ENCODE data around the gene RGS8. TPM values are rescaled to one million over a fixed set of nuclear protein-coding genes. Genes with fewer than 3 reads are reported as not detected.

RGS8 gene
- total and polyA plus RNA-seq, 5 donors from 2014 or later: not detected

- H3K4me1 ChIP-seq (ENCODE audit: control insufficient read depth, insufficient read depth, low read length, poor library complexity, severe bottlenecking): no peaks in the 10 kb centered on the region
- no peak overlapping the region for H3K27ac Mint-ChIP-seq
- no peak overlapping the region for H3K4me3 ChIP-seq (ENCODE audit: low read depth, low read length)
- no peak for ATAC-seq (ENCODE audit: low read depth in 2 of 2)
- no peaks in the 10 kb centered on the region for H3K9me3 Mint-ChIP-seq
- H3K36me3 ChIP-seq (ENCODE audit: control insufficient read depth, insufficient read depth, low read length): no peaks in the 10 kb centered on the region
- peaks cover under 1% of the 10 kb centered on the region for H3K27me3 ChIP-seq (ENCODE audit: control insufficient read depth, insufficient read depth, low read length)
- DNase-seq: no peak
- H3K27ac ChIP-seq (ENCODE audit: insufficient read depth, low read length, poor library complexity, severe bottlenecking): no peak overlapping the region
- H3K4me3 Mint-ChIP-seq: no peak overlapping the region
- peaks cover 0 to 6% (median 0%) of the 10 kb centered on the region in 4 donors for H3K4me1 Mint-ChIP-seq
- H3K27me3 Mint-ChIP-seq: peaks cover 19% of the 10 kb centered on the region
- H3K9me3 ChIP-seq (ENCODE audit: control insufficient read depth in 2 of 2, low read length in 2 of 2): no peaks in the 10 kb centered on the region
- no peaks in the 10 kb centered on the region for H3K36me3 Mint-ChIP-seq
Observed at GRCh38 chr1:182677397-182678098, 6.8 kb downstream of the RGS8 start.

- no peaks in the 10 kb centered on the region for H3K4me1 ChIP-seq (ENCODE audit: control insufficient read depth, insufficient read depth, low read length, poor library complexity, severe bottlenecking)
- no peak for ATAC-seq (ENCODE audit: low read depth in 2 of 2)
- Mint-ChIP-seq H3K27me3 (peaks cover 22% of the 10 kb centered on the region), H3K4me3 (no peak overlapping the region), H3K9me3 (no peaks in the 10 kb centered on the region), H3K27ac (no peak overlapping the region), H3K4me1 (peaks cover 0 to 6% (median 0%) of the 10 kb centered on the region in 4 donors), H3K36me3 (no peaks in the 10 kb centered on the region)
- H3K4me3 ChIP-seq (ENCODE audit: low read depth, low read length): no peak overlapping the region
- DNase-seq: no peak
- H3K9me3 ChIP-seq (ENCODE audit: control insufficient read depth in 2 of 2, low read length in 2 of 2): no peaks in the 10 kb centered on the region
- no peak overlapping the region for H3K27ac ChIP-seq (ENCODE audit: insufficient read depth, low read length, poor library complexity, severe bottlenecking)
- peaks cover 5% of the 10 kb centered on the region for H3K27me3 ChIP-seq (ENCODE audit: control insufficient read depth, insufficient read depth, low read length)
- no peaks in the 10 kb centered on the region for H3K36me3 ChIP-seq (ENCODE audit: control insufficient read depth, insufficient read depth, low read length)
Observed at GRCh38 chr1:182676274-182676673, 8.1 kb downstream of the RGS8 start.

GRCh38 chr1:182674346-182675246 lies 9.8 kb downstream of the RGS8 start:
- DNase-seq (no peak), ATAC-seq (ENCODE audit: low read depth in 2 of 2) (no peak)
- Histone ChIP-seq H3K9me3 (ENCODE audit: control insufficient read depth in 2 of 2, low read length in 2 of 2) (no peaks in the 10 kb centered on the region), H3K27ac (ENCODE audit: insufficient read depth, low read length, poor library complexity, severe bottlenecking) (no peak overlapping the region), H3K27me3 (ENCODE audit: control insufficient read depth, insufficient read depth, low read length) (peaks cover 5% of the 10 kb centered on the region), H3K4me1 (ENCODE audit: control insufficient read depth, insufficient read depth, low read length, poor library complexity, severe bottlenecking) (no peaks in the 10 kb centered on the region), H3K4me3 (ENCODE audit: low read depth, low read length) (no peak overlapping the region), H3K36me3 (ENCODE audit: control insufficient read depth, insufficient read depth, low read length) (no peaks in the 10 kb centered on the region)
- Mint-ChIP-seq H3K27ac (peak overlapping the region in 1 of 3 donors; percentile 5), H3K27me3 (peaks cover 26% of the 10 kb centered on the region), H3K36me3 (no peaks in the 10 kb centered on the region), H3K4me3 (no peak overlapping the region), H3K4me1 (peaks cover 0 to 3% (median 0%) of the 10 kb centered on the region in 4 donors), H3K9me3 (no peaks in the 10 kb centered on the region)

- Histone ChIP-seq H3K4me1 (ENCODE audit: control insufficient read depth, insufficient read depth, low read length, poor library complexity, severe bottlenecking) (no peaks in the 10 kb centered on the region), H3K9me3 (ENCODE audit: control insufficient read depth in 2 of 2, low read length in 2 of 2) (no peaks in the 10 kb centered on the region), H3K4me3 (ENCODE audit: low read depth, low read length) (no peak overlapping the region), H3K36me3 (ENCODE audit: control insufficient read depth, insufficient read depth, low read length) (no peaks in the 10 kb centered on the region), H3K27ac (ENCODE audit: insufficient read depth, low read length, poor library complexity, severe bottlenecking) (no peak overlapping the region), H3K27me3 (ENCODE audit: control insufficient read depth, insufficient read depth, low read length) (peaks cover 5% of the 10 kb centered on the region)
- ATAC-seq (ENCODE audit: low read depth in 2 of 2): no peak
- no peaks in the 10 kb centered on the region for H3K36me3 Mint-ChIP-seq
- H3K4me1 Mint-ChIP-seq: peaks cover 0 to 2% (median 0%) of the 10 kb centered on the region in 4 donors
- H3K27ac Mint-ChIP-seq: no peak overlapping the region
- H3K9me3 Mint-ChIP-seq: no peaks in the 10 kb centered on the region
- no peak for DNase-seq
- no peak overlapping the region for H3K4me3 Mint-ChIP-seq
- peaks cover 26% of the 10 kb centered on the region for H3K27me3 Mint-ChIP-seq
Observed at GRCh38 chr1:182672487-182672836, 11.9 kb downstream of the RGS8 start.

- DNase-seq (peak in 1 of 3 donors; percentile 46), ATAC-seq (ENCODE audit: low read depth in 2 of 2) (no peak)
- peaks cover 26% of the 10 kb centered on the region for H3K27me3 Mint-ChIP-seq
- H3K36me3 Mint-ChIP-seq: no peaks in the 10 kb centered on the region
- no peak overlapping the region for H3K27ac Mint-ChIP-seq
- H3K27me3 ChIP-seq (ENCODE audit: control insufficient read depth, insufficient read depth, low read length): peaks cover 5% of the 10 kb centered on the region
- H3K9me3 ChIP-seq (ENCODE audit: control insufficient read depth in 2 of 2, low read length in 2 of 2): no peaks in the 10 kb centered on the region
- H3K4me3 Mint-ChIP-seq: no peak overlapping the region
- no peaks in the 10 kb centered on the region for H3K4me1 ChIP-seq (ENCODE audit: control insufficient read depth, insufficient read depth, low read length, poor library complexity, severe bottlenecking)
- no peak overlapping the region for H3K4me3 ChIP-seq (ENCODE audit: low read depth, low read length)
- no peak overlapping the region for H3K27ac ChIP-seq (ENCODE audit: insufficient read depth, low read length, poor library complexity, severe bottlenecking)
- peaks cover 0 to 2% (median 0%) of the 10 kb centered on the region in 4 donors for H3K4me1 Mint-ChIP-seq
- no peaks in the 10 kb centered on the region for H3K36me3 ChIP-seq (ENCODE audit: control insufficient read depth, insufficient read depth, low read length)
- H3K9me3 Mint-ChIP-seq: no peaks in the 10 kb centered on the region
Observed at GRCh38 chr1:182671750-182672486, 12.5 kb downstream of the RGS8 start.

GRCh38 chr1:182670032-182670749 lies 14.2 kb downstream of the RGS8 start:
- Mint-ChIP-seq H3K36me3 (no peaks in the 10 kb centered on the region), H3K27ac (peak overlapping the region in 1 of 3 donors; percentile 15)

GRCh38 chr1:182669266-182669665 lies 15.1 kb downstream of the RGS8 start:
- Histone ChIP-seq H3K27ac (ENCODE audit: insufficient read depth, low read length, poor library complexity, severe bottlenecking) (no peak overlapping the region), H3K4me3 (ENCODE audit: low read depth, low read length) (no peak overlapping the region), H3K36me3 (ENCODE audit: control insufficient read depth, insufficient read depth, low read length) (no peaks in the 10 kb centered on the region), H3K4me1 (ENCODE audit: control insufficient read depth, insufficient read depth, low read length, poor library complexity, severe bottlenecking) (no peaks in the 10 kb centered on the region), H3K9me3 (ENCODE audit: control insufficient read depth in 2 of 2, low read length in 2 of 2) (no peaks in the 10 kb centered on the region), H3K27me3 (ENCODE audit: control insufficient read depth, insufficient read depth, low read length) (peaks cover 8% of the 10 kb centered on the region)
- no peaks in the 10 kb centered on the region for H3K9me3 Mint-ChIP-seq
- no peaks in the 10 kb centered on the region for H3K36me3 Mint-ChIP-seq
- H3K27me3 Mint-ChIP-seq: peaks cover 16% of the 10 kb centered on the region
- no peak overlapping the region for H3K4me3 Mint-ChIP-seq
- no peak overlapping the region for H3K27ac Mint-ChIP-seq
- ATAC-seq (ENCODE audit: low read depth in 2 of 2) (no peak), DNase-seq (no peak)
- H3K4me1 Mint-ChIP-seq: peaks cover 0 to 6% (median 0%) of the 10 kb centered on the region in 4 donors

More at GRCh38 chr1:182670032-182670749, 14.2 kb downstream of the RGS8 start:
- no peak overlapping the region for H3K4me3 Mint-ChIP-seq
- H3K27me3 Mint-ChIP-seq: peaks cover 20% of the 10 kb centered on the region
- no peaks in the 10 kb centered on the region for H3K9me3 Mint-ChIP-seq
- Histone ChIP-seq H3K4me1 (ENCODE audit: control insufficient read depth, insufficient read depth, low read length, poor library complexity, severe bottlenecking) (no peaks in the 10 kb centered on the region), H3K4me3 (ENCODE audit: low read depth, low read length) (no peak overlapping the region), H3K9me3 (ENCODE audit: control insufficient read depth in 2 of 2, low read length in 2 of 2) (no peaks in the 10 kb centered on the region), H3K27ac (ENCODE audit: insufficient read depth, low read length, poor library complexity, severe bottlenecking) (no peak overlapping the region), H3K36me3 (ENCODE audit: control insufficient read depth, insufficient read depth, low read length) (no peaks in the 10 kb centered on the region), H3K27me3 (ENCODE audit: control insufficient read depth, insufficient read depth, low read length) (peaks cover 8% of the 10 kb centered on the region)
- DNase-seq: no peak
- no peak for ATAC-seq (ENCODE audit: low read depth in 2 of 2)
- peaks cover 0 to 3% (median 0%) of the 10 kb centered on the region in 4 donors for H3K4me1 Mint-ChIP-seq

Measured in CD4-positive, CD25-positive, alpha-beta regulatory T cell (primary cell).